Activated naive CD4-positive, alpha-beta T cell treated with Interleukin-2 at 50 U/mL for 16 hours (primary cell): ENCODE measurements around the gene B4GALT6.
"Not testable (repeated sequence)": the region's sequence is repeated elsewhere in the genome, so short reads cannot be mapped to it uniquely, and the experiment has no call there.

Experiments used
- DNase-seq: peaks from one replicate; pipeline ENCODE4 v3.0.0-alpha.2; 2020

B4GALT6 gene, protein sequence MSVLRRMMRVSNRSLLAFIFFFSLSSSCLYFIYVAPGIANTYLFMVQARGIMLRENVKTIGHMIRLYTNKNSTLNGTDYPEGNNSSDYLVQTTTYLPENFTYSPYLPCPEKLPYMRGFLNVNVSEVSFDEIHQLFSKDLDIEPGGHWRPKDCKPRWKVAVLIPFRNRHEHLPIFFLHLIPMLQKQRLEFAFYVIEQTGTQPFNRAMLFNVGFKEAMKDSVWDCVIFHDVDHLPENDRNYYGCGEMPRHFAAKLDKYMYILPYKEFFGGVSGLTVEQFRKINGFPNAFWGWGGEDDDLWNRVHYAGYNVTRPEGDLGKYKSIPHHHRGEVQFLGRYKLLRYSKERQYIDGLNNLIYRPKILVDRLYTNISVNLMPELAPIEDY

DNA sequence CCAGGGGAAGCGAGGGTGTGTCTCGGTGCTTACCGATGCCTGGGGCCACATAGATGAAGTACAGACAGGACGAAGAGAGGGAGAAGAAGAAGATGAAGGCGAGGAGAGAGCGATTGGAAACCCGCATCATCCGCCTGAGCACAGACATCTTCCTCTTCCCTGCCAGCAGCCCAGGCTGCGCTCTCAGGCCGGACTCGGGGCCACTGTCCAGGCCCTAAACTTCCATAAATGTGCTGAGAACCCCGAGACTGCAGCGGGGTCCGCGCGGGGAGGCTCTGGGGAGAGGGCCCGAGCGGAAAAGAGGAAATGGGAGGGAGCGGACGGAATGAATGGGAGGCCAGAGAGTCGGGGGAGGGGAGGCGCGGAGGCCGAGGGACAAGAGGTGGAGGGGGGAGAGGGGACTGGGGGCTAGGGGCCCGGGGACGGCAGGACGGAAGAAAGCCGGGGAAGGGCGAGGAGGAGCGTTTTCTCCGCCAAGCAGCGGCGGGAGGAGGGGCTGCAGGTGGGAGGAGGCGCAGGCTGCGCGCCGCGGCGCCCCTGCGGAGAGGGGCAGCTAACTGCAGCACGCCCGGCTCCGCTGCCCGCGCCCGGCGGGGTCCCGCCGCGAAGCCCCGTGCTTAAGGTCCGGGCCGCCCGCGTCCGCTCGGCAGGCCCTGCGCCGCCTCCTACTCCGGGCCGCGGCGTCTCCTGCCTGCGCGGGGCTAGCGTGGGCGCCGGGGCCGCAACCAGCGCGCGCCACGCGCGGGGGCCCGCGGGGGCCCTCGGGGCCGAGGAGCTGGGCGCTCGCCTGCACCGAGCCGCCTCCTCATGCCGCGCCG, at the start of gene B4GALT6:
Gene B4GALT6, minus strand, starts transcription at position 303 of the 818 bp plus-strand sequence. Its CDS starts 155 bp downstream, at position 148.
- peak; percentile 8 for DNase-seq

GRCh38 chr18:31731628-31732027, 47.2 kb upstream of the B4GALT6 start:
- DNase-seq, result no peak

- not testable (repeated sequence) for DNase-seq
These were observed 44.8 kb upstream of the B4GALT6 start for GRCh38 chr18:31729196-31729595.

DNA sequence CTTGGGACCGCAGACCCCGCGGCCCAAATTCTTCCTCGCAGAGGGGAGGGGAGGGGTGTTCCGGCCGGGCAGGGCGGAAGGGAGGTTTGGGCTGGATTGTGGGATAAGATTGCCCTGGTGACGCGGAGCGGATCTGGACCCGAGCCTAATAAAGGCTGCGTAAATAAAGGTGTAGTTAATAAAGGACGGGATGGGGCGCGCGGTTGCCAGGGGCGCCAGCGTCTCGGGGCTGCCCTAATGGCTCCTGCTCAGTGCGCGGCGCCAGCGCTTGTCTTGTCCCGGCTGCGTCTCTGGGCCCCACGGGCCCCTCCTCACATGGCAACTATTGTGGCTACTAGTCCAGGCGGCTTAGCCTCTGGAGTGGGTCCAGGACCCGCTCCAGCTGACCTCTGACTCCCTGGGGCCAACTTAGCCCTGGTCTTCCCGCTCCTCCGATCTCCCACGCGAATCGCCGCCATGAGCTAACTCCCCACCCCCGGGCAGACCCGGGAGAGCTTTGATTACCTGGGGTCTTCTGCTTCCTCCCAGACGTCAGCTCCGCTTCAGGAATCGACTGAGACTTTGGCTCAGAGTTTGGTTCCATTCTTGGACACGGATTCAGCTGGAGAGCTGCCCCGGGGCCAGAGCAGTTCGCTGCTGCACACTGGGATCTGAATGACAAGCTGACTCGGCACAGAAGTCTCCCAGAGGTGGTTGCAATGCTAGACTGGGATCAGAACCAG, 39.8 kb upstream of the B4GALT6 start:
- DNase-seq, result no peak

GRCh38 chr18:31723639-31723989, 39.2 kb upstream of the B4GALT6 start:
- no peak for DNase-seq

DNA sequence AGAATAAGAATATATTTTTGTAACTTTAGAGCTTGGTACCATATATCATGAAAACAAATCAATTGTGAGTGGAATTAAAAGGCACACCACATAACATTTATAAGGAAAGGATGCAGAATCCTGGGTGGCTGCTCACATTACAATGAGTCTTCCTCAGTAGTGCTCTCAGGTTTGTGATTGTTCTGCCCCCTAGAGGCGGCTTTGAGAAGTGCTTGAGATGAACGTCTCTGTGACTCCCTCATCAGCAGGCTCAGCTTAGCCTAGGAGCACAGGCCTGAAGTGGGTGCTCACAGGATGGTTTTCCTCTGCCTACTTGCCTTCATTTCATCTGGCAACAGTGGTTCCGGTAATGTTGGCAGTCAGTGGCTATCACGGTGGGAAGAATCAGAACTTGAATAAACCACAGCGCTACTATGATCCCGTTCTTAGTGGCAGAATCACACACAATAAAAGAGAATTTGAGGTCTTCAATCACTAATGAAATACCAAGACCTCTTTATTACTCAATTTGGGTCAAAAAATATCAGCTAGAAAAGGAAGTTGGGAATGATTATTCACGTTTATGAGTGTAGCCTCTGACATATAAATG, 38.1 kb upstream of the B4GALT6 start:
- DNase-seq, result peak; percentile 70

DNA sequence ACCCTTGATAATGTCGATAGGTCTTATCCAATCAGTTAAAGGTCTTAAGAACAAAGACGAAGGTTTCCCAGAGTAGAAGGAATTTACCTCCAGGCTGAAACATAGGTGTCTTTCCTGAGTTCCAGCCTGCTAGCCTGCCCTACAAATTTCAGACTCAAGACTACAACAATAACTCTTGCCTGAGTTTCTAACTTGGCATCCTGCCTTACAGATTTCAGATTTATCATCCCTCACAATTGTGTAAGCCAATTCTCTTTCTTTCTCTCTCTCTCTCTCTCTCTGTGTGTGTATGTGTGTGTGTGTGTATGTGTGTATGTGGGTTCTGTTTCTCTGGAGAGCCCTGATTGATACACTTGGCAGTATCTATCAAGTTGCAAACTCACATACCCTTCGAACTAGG, 37.2 kb upstream of the B4GALT6 start:
- DNase-seq, result no peak

GRCh38 chr18:31720867-31721266, 36.5 kb upstream of the B4GALT6 start:
- no peak for DNase-seq

- DNase-seq, result no peak
These were observed 35.1 kb upstream of the B4GALT6 start for GRCh38 chr18:31719363-31720006.

DNA sequence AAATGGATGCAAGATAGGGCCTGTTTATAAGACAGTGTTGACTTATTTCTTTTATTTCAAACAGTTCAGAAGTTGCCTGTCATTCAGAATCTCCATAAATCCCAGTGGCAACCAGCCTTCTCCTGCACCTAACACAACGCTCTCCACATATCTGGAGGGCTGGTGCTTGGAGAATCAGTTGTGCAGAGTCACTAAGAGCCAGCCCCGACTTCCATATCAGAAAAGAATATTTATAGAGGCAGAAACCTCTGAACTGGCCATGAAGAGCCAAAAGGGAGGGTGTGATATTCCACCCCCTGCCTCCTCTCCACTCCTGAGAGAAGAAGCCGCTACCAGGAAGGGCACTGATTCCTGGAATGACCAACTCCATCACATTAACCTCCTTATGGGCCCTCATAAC, 34.0 kb upstream of the B4GALT6 start:
- DNase-seq, result no peak

GRCh38 chr18:31716362-31716761, 32.0 kb upstream of the B4GALT6 start:
- DNase-seq, result no peak

- no peak for DNase-seq
These were observed 27.2 kb upstream of the B4GALT6 start for GRCh38 chr18:31711365-31712172.

GRCh38 chr18:31710826-31711225, 26.4 kb upstream of the B4GALT6 start:
- DNase-seq, result no peak

DNA sequence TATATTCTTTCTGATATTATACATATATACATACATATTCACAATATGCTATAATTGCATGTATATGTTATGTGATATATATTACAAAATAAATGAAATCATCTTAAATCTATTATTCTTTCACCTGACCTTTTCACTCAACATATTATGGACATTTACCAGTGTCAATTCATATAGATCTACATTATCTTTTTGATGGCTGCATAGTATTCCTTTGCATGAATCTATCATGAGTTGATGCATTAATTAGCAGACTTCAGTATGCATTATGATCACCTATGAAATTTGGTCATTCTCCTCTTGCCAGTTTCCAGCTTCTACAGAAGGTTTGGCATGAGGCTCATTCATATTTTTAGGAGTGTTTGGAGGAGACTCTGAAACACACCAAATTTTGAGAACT, 23.4 kb upstream of the B4GALT6 start:
- DNase-seq, result no peak

GRCh38 chr18:31702449-31702848, 18.1 kb upstream of the B4GALT6 start:
- DNase-seq, result no peak

DNA sequence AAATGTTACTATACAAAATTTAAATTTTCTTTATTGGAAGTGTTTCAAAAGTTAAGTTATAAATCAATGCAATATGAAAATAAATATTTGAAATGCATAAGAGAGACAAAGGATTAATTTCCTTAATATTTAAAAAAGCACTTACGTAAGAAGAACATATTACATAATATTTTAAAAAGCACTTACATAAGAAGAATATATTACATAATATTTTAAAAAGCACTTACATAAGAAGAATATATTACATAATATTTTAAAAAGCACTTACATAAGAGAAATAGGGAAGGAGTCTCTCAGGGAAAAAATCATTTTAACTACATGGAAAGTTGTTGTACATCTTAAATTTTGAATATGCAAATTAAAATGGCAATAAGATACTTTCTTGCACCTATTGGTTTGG, 17.4 kb upstream of the B4GALT6 start:
- DNase-seq, result no peak

- DNase-seq, result no peak
These were observed 16.6 kb upstream of the B4GALT6 start for GRCh38 chr18:31700990-31701389.

- DNase-seq, result no peak
These were observed 13.2 kb upstream of the B4GALT6 start for GRCh38 chr18:31697351-31698298.

- DNase-seq, result no peak
These were observed 11.6 kb upstream of the B4GALT6 start for GRCh38 chr18:31695989-31696388.

DNA sequence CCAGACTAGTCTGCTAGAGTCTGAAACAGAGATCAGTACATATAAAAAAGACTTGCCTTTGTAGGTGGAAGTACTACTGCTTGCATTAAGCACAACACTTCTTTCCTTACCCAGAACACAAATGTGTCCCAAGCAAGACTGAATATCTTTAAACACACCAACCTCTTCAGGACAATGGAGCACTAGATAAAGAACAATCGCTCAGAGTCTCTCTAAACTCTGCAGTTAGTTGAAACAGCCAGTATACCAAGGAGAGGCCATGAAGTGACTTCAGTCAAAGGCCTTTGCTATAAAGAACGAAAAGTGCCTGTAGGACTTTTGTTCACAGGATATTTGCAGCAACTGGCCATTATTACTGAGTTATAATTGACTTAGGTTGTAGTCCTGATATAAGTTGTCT, 9.9 kb upstream of the B4GALT6 start:
- no peak for DNase-seq

- DNase-seq, result no peak
These were observed 4.2 kb upstream of the B4GALT6 start for GRCh38 chr18:31688606-31689005.
